ENCODE results near the gene COL6A3. TPM values are rescaled to one million over a fixed set of nuclear protein-coding genes. Genes with fewer than 3 reads are reported as not detected.

Gene COL6A3
- total RNA-seq, 1 donor: 0.52 TPM

- Histone ChIP-seq H3K27me3 (ENCODE audit: insufficient read depth, low read length) (no peaks in the 10 kb centered on the region), H3K4me1 (ENCODE audit: insufficient read depth, low read length) (no peaks in the 10 kb centered on the region), H3K9me3 (ENCODE audit: low read depth, low read length) (no peaks in the 10 kb centered on the region), H3K4me3 (ENCODE audit: low read length) (no peak overlapping the region)
Measured at GRCh38 chr2:237300739-237301138, 113.2 kb downstream of the COL6A3 start.

- Histone ChIP-seq H3K4me3 (ENCODE audit: low read length) (no peak overlapping the region), H3K4me1 (ENCODE audit: insufficient read depth, low read length) (no peaks in the 10 kb centered on the region), H3K27me3 (ENCODE audit: insufficient read depth, low read length) (no peaks in the 10 kb centered on the region), H3K9me3 (ENCODE audit: low read depth, low read length) (no peaks in the 10 kb centered on the region)
Measured at GRCh38 chr2:237299906-237300305, 114.1 kb downstream of the COL6A3 start.

GRCh38 chr2:237298151-237299118 is 115.5 kb downstream of the COL6A3 start:
- Histone ChIP-seq H3K4me1 (ENCODE audit: insufficient read depth, low read length) (no peaks in the 10 kb centered on the region), H3K27me3 (ENCODE audit: insufficient read depth, low read length) (no peaks in the 10 kb centered on the region), H3K4me3 (ENCODE audit: low read length) (no peak overlapping the region), H3K9me3 (ENCODE audit: low read depth, low read length) (no peaks in the 10 kb centered on the region)

- H3K9me3 ChIP-seq (ENCODE audit: low read depth, low read length): no peaks in the 10 kb centered on the region
- no peaks in the 10 kb centered on the region for H3K4me1 ChIP-seq (ENCODE audit: insufficient read depth, low read length)
- H3K27me3 ChIP-seq (ENCODE audit: insufficient read depth, low read length): peaks cover 3% of the 10 kb centered on the region
- H3K4me3 ChIP-seq (ENCODE audit: low read length): no peak overlapping the region
Measured at GRCh38 chr2:237297421-237298150, 116.4 kb downstream of the COL6A3 start.

- Histone ChIP-seq H3K27me3 (ENCODE audit: insufficient read depth, low read length) (peaks cover 6% of the 10 kb centered on the region), H3K4me3 (ENCODE audit: low read length) (no peak overlapping the region), H3K9me3 (ENCODE audit: low read depth, low read length) (no peaks in the 10 kb centered on the region), H3K4me1 (ENCODE audit: insufficient read depth, low read length) (no peaks in the 10 kb centered on the region)
Measured at GRCh38 chr2:237296756-237297155, 117.2 kb downstream of the COL6A3 start.

GRCh38 chr2:237295889-237296480 is 118.0 kb downstream of the COL6A3 start:
- H3K4me3 ChIP-seq (ENCODE audit: low read length): no peak overlapping the region
- no peaks in the 10 kb centered on the region for H3K9me3 ChIP-seq (ENCODE audit: low read depth, low read length)
- peaks cover 8% of the 10 kb centered on the region for H3K27me3 ChIP-seq (ENCODE audit: insufficient read depth, low read length)
- H3K4me1 ChIP-seq (ENCODE audit: insufficient read depth, low read length): peaks cover 3% of the 10 kb centered on the region

GRCh38 chr2:237294460-237294859 is 119.5 kb downstream of the COL6A3 start:
- peaks cover 6% of the 10 kb centered on the region for H3K4me1 ChIP-seq (ENCODE audit: insufficient read depth, low read length)
- H3K27me3 ChIP-seq (ENCODE audit: insufficient read depth, low read length): peaks cover 20% of the 10 kb centered on the region
- no peaks in the 10 kb centered on the region for H3K9me3 ChIP-seq (ENCODE audit: low read depth, low read length)
- H3K4me3 ChIP-seq (ENCODE audit: low read length): no peak overlapping the region

- no peak overlapping the region for H3K4me3 ChIP-seq (ENCODE audit: low read length)
- H3K27me3 ChIP-seq (ENCODE audit: insufficient read depth, low read length): peaks cover 25% of the 10 kb centered on the region
- H3K4me1 ChIP-seq (ENCODE audit: insufficient read depth, low read length): peaks cover 6% of the 10 kb centered on the region
- H3K9me3 ChIP-seq (ENCODE audit: low read depth, low read length): no peaks in the 10 kb centered on the region
Measured at GRCh38 chr2:237293978-237294377, 120.0 kb downstream of the COL6A3 start.

- Histone ChIP-seq H3K9me3 (ENCODE audit: low read depth, low read length) (no peaks in the 10 kb centered on the region), H3K27me3 (ENCODE audit: insufficient read depth, low read length) (peaks cover 27% of the 10 kb centered on the region), H3K4me1 (ENCODE audit: insufficient read depth, low read length) (peaks cover 6% of the 10 kb centered on the region), H3K4me3 (ENCODE audit: low read length) (no peak overlapping the region)
Measured at GRCh38 chr2:237291138-237291792, 122.7 kb downstream of the COL6A3 start.

GRCh38 chr2:237290261-237290660 is 123.7 kb downstream of the COL6A3 start:
- peaks cover 27% of the 10 kb centered on the region for H3K27me3 ChIP-seq (ENCODE audit: insufficient read depth, low read length)
- no peak overlapping the region for H3K4me3 ChIP-seq (ENCODE audit: low read length)
- H3K9me3 ChIP-seq (ENCODE audit: low read depth, low read length): no peaks in the 10 kb centered on the region
- peaks cover 6% of the 10 kb centered on the region for H3K4me1 ChIP-seq (ENCODE audit: insufficient read depth, low read length)

- no peaks in the 10 kb centered on the region for H3K9me3 ChIP-seq (ENCODE audit: low read depth, low read length)
- H3K27me3 ChIP-seq (ENCODE audit: insufficient read depth, low read length): peaks cover 30% of the 10 kb centered on the region
- H3K4me3 ChIP-seq (ENCODE audit: low read length): no peak overlapping the region
- H3K4me1 ChIP-seq (ENCODE audit: insufficient read depth, low read length): peaks cover 6% of the 10 kb centered on the region
Measured at GRCh38 chr2:237289139-237289538, 124.8 kb downstream of the COL6A3 start.

GRCh38 chr2:237287872-237288271 is 126.1 kb downstream of the COL6A3 start:
- H3K9me3 ChIP-seq (ENCODE audit: low read depth, low read length): no peaks in the 10 kb centered on the region
- H3K4me1 ChIP-seq (ENCODE audit: insufficient read depth, low read length): peaks cover 6% of the 10 kb centered on the region
- H3K27me3 ChIP-seq (ENCODE audit: insufficient read depth, low read length): peaks cover 29% of the 10 kb centered on the region
- no peak overlapping the region for H3K4me3 ChIP-seq (ENCODE audit: low read length)

GRCh38 chr2:237283131-237283928 is 130.6 kb downstream of the COL6A3 start:
- no peaks in the 10 kb centered on the region for H3K4me1 ChIP-seq (ENCODE audit: insufficient read depth, low read length)
- H3K27me3 ChIP-seq (ENCODE audit: insufficient read depth, low read length): peaks cover 3% of the 10 kb centered on the region
- no peak overlapping the region for H3K4me3 ChIP-seq (ENCODE audit: low read length)
- H3K9me3 ChIP-seq (ENCODE audit: low read depth, low read length): no peaks in the 10 kb centered on the region

GRCh38 chr2:237282568-237283128 is 131.3 kb downstream of the COL6A3 start:
- no peaks in the 10 kb centered on the region for H3K4me1 ChIP-seq (ENCODE audit: insufficient read depth, low read length)
- no peaks in the 10 kb centered on the region for H3K9me3 ChIP-seq (ENCODE audit: low read depth, low read length)
- peaks cover 3% of the 10 kb centered on the region for H3K27me3 ChIP-seq (ENCODE audit: insufficient read depth, low read length)
- no peak overlapping the region for H3K4me3 ChIP-seq (ENCODE audit: low read length)

Data from mononuclear cell (primary cell).